Muscle layer of duodenum (tissue), 2 donors: Measurements from ENCODE around the gene GNB3.
"Not testable (repeated sequence)": the region's sequence is repeated elsewhere in the genome, so short reads cannot be mapped to it uniquely, and the experiment has no call there.

Experiments
- H3K27ac ChIP-seq: one replicate; pipeline ENCODE4 v1.7.0; 2013; ENCODE audit warnings: mild to moderate bottlenecking, low read length
- H3K27me3 ChIP-seq: one replicate; pipeline ENCODE4 v1.7.0; 2013; ENCODE audit warnings: low read depth, mild to moderate bottlenecking, control low read depth, low read length
- H3K36me3 ChIP-seq, 2 donors: one replicate each; pipeline ENCODE4 v1.7.0; 2013; ENCODE audit warnings: low read length in 2 of 2, control low read depth in 1 of 2, mild to moderate bottlenecking in 1 of 2; ENCODE audit not compliant: insufficient read depth in 2 of 2, control insufficient read depth in 1 of 2
- H3K4me1 ChIP-seq, 2 donors: one replicate each; pipeline ENCODE4 v1.7.0; 2013; ENCODE audit warnings: low read length in 2 of 2, mild to moderate bottlenecking in 2 of 2, control low read depth in 1 of 2, moderate library complexity in 1 of 2; ENCODE audit not compliant: insufficient read depth in 2 of 2, control insufficient read depth in 1 of 2
- H3K4me3 ChIP-seq, 2 donors: one replicate each; pipeline ENCODE4 v1.7.0; 2013; ENCODE audit warnings: low read length in 2 of 2, low read depth in 1 of 2, mild to moderate bottlenecking in 1 of 2
- H3K9me3 ChIP-seq, 2 donors: one replicate each; pipeline ENCODE4 v1.7.0; 2013; ENCODE audit warnings: low read length in 2 of 2, control low read depth in 1 of 2, mild to moderate bottlenecking in 1 of 2; ENCODE audit not compliant: control insufficient read depth in 1 of 2
- donor health status: healthy.

GNB3 gene

DNA sequence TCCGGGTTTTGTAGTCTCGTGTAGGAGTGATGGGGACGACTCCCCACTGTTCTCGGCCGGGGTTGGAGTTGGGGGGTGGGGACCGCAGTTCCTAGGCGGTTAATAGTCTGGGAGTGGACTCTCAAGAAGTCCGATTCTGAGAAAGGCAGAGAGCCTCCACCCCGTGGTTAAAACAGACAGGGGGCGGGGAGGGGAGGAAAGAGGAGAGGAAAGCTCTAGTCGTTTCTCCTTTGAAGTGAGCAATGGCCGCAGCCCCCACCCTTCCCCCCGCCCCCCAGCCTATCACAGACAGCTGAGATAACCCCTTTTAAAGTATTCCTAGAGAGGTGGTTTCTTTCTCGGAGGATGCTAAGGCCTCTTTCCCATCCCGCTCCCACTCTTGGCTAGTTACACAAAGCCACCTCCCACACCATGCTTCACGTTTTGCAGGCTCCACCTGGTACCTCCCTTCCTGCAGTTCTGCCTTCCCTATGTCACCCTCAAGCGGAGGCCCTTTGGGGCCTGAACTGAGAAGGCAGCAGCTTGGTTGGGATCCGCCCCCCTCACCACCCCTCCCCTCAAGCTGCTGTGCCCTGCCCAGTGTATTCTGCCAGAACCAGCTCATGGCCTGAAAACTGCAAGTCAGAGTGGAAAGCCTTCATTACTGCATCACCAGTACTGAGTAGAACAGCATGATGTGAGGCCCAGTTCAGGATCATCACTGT, 12.1 kb downstream of the GNB3 start:
- H3K9me3 ChIP-seq: no peaks in the 10 kb centered on the region
- H3K27ac ChIP-seq: peak overlapping the region; percentile 40
- H3K4me3 ChIP-seq: peak overlapping the region; percentile 89 to 91
- H3K27me3 ChIP-seq: no peaks in the 10 kb centered on the region
- H3K4me1 ChIP-seq: peaks cover 14 to 22% of the 10 kb centered on the region in 2 donors
- peaks cover 22 to 38% of the 10 kb centered on the region in 2 donors for H3K36me3 ChIP-seq

DNA sequence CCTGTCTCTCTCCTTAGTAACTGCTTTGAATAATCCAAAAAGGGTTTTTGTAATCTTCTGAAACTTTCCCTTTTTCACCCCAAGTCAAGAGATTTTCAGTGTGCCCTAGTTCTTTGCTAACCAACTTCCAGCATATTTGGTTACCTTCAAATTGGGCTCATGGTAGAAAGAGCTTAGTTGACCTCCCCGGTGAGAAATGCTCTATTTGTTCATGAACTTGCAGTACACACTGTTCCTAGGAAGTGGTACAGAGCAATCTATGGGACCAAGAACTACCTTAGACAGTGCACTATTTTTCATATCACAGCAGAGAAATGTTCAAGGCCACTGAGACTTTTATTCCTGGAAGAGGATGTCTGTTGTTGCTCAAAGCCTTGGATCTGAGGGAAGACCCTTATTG, 12.9 kb downstream of the GNB3 start:
- H3K27ac ChIP-seq: peak overlapping the region; percentile 37
- H3K36me3 ChIP-seq: peaks cover 30 to 47% of the 10 kb centered on the region in 2 donors
- H3K9me3 ChIP-seq: no peaks in the 10 kb centered on the region
- peaks cover 14 to 22% of the 10 kb centered on the region in 2 donors for H3K4me1 ChIP-seq
- H3K4me3 ChIP-seq: peak overlapping the region in 1 of 2 donors; percentile 91
- no peaks in the 10 kb centered on the region for H3K27me3 ChIP-seq

DNA sequence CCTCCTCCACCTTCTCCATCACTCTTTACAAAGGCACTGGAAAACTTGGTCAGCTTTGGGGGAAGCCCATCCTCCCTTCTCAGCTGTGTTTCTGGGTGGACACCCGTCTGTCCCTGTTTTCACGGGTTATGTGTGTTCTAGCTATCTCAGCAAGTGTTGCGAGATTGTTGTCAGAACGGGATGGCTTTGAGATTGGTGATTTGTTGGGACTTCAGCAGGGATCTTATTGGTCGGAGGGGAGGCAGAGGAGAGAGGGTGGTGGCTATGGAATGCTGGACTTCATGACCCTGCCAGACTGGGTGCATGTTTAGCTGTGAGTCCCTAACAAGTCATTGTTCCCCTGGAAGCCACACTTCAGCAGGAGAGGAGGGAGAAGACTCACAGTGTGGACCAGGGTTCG, 13.3 kb downstream of the GNB3 start:
- Histone ChIP-seq H3K27me3 (no peaks in the 10 kb centered on the region), H3K27ac (peak overlapping the region; percentile 37), H3K36me3 (peaks cover 34 to 50% of the 10 kb centered on the region in 2 donors), H3K9me3 (no peaks in the 10 kb centered on the region), H3K4me1 (peaks cover 14 to 22% of the 10 kb centered on the region in 2 donors), H3K4me3 (no peak overlapping the region)

DNA sequence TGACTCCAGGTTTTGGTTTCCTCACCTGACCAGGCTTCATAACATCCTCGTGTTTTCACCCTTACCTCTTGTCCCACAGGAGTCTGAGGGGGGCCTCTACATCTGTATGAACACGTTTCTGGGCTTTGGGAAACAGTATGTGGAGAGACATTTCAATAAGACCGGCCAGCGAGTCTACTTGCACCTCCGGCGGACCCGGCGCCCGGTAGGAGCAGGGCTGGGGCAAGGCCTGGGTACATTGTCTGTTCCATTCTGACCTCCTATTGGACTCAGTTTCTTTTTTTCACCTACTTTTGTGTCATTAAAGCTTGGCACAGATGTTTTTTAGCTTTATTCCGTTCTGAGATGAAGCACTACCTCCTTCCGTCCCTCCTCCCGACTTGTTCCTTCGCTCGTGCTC, 14.6 kb downstream of the GNB3 start:
- H3K27me3 ChIP-seq: no peaks in the 10 kb centered on the region
- H3K4me1 ChIP-seq: peaks cover 14 to 22% of the 10 kb centered on the region in 2 donors
- H3K9me3 ChIP-seq: no peaks in the 10 kb centered on the region
- no peak overlapping the region for H3K4me3 ChIP-seq
- no peak overlapping the region for H3K27ac ChIP-seq
- H3K36me3 ChIP-seq: peaks cover 40 to 56% of the 10 kb centered on the region in 2 donors

DNA sequence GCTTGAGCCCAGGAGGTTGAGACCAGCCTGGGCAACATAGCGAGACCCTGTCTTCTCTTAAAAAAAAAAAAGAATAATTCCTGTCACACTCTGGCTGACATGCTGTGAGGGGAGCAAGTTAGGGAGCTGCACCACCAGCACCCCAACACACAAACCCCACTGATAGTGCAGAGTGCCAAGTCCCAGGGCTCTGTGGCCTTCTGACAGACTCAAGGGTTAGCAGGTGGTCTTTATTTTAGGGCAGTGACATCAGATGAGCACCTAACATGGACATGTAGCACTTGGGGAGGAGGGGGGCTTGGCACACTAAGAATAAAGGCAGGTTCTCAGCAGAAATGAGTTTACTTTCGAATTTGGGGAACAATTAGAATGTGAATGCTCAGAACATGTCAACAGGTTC, 18.1 kb downstream of the GNB3 start:
- no peaks in the 10 kb centered on the region for H3K27me3 ChIP-seq
- H3K27ac ChIP-seq: no peak overlapping the region
- H3K4me1 ChIP-seq: peaks cover 0 to 4% of the 10 kb centered on the region in 2 donors
- peaks cover 73 to 84% of the 10 kb centered on the region in 2 donors for H3K36me3 ChIP-seq
- no peaks in the 10 kb centered on the region for H3K9me3 ChIP-seq
- H3K4me3 ChIP-seq: no peak overlapping the region

DNA sequence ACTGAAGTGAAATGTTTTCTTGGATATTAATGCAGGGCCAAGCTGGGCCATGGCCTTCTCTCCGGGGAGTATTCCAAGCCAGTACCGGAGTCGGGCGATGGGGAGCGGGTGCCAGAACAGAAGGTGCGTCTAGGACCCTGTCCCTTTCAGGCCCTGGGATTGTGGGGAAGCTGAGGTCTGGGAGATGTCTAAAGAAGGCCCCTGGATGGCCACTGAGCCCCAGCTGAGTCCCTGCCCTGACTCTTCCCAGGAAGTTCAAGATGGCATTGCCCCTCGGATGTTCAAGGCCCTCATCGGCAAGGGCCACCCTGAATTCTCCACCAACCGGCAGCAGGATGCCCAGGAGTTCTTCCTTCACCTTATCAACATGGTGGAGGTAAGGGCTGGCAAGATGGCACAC, 19.4 kb downstream of the GNB3 start:
- Histone ChIP-seq H3K4me1 (no peaks in the 10 kb centered on the region), H3K27ac (no peak overlapping the region), H3K4me3 (no peak overlapping the region), H3K9me3 (no peaks in the 10 kb centered on the region), H3K36me3 (peaks cover 73 to 96% of the 10 kb centered on the region in 2 donors), H3K27me3 (no peaks in the 10 kb centered on the region)

DNA sequence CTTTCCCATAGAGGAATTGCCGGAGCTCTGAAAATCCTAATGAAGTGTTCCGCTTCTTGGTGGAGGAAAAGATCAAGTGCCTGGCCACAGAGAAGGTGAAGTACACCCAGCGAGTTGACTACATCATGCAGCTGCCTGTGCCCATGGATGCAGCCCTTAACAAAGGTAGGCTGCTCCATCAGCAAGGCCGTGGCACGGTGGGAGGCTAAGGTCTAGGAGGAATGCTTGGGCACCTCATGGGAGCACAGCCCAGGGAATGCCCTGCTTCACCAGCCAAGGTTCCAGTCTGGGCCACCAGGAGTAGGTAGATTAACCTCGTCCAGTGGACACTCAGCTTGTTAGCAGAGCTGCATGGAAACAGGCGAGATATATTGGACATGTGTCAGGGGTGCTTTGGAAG, 20.2 kb downstream of the GNB3 start:
- H3K36me3 ChIP-seq: peaks cover 73 to 98% of the 10 kb centered on the region in 2 donors
- no peak overlapping the region for H3K27ac ChIP-seq
- H3K4me3 ChIP-seq: no peak overlapping the region
- no peaks in the 10 kb centered on the region for H3K4me1 ChIP-seq
- H3K27me3 ChIP-seq: no peaks in the 10 kb centered on the region
- no peaks in the 10 kb centered on the region for H3K9me3 ChIP-seq

DNA sequence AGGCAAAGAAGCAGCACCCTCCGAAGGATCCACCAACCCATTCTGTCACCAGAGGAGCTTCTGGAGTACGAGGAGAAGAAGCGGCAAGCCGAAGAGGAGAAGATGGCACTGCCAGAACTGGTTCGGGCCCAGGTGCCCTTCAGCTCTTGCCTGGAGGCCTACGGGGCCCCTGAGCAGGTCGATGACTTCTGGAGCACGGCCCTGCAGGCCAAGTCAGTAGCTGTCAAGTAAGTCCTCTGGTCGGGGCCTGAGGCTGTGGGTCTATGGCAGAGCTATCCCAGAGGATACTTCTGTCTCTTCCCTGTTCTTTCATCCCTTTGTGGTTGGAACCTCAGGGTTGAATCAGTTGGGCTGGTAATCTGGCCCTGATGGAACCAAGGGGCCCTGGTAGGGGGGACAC, 20.7 kb downstream of the GNB3 start:
- Histone ChIP-seq H3K4me3 (no peak overlapping the region), H3K36me3 (peaks cover 69 to 97% of the 10 kb centered on the region in 2 donors), H3K27me3 (no peaks in the 10 kb centered on the region), H3K27ac (no peak overlapping the region), H3K4me1 (no peaks in the 10 kb centered on the region), H3K9me3 (no peaks in the 10 kb centered on the region)

DNA sequence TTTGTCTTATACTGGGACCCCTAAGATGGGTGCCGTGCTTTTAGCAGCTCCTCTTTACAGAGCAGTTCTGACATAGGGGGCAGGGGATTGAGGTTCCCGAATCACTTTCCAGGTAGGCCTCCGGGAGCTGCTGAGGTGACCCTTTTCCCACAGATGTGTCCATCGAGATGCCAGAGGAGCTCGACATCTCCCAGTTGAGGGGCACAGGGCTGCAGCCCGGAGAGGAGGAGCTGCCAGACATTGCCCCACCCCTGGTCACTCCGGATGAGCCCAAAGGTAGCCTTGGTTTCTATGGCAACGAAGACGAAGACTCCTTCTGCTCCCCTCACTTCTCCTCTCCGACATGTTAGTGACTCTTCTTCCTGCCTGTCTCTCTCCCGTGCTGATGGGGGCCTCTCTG, 22.3 kb downstream of the GNB3 start:
- Histone ChIP-seq H3K4me1 (peaks cover 0 to 6% of the 10 kb centered on the region in 2 donors), H3K9me3 (no peaks in the 10 kb centered on the region), H3K4me3 (no peak overlapping the region), H3K36me3 (peaks cover 53 to 80% of the 10 kb centered on the region in 2 donors), H3K27ac (no peak overlapping the region), H3K27me3 (no peaks in the 10 kb centered on the region)

DNA sequence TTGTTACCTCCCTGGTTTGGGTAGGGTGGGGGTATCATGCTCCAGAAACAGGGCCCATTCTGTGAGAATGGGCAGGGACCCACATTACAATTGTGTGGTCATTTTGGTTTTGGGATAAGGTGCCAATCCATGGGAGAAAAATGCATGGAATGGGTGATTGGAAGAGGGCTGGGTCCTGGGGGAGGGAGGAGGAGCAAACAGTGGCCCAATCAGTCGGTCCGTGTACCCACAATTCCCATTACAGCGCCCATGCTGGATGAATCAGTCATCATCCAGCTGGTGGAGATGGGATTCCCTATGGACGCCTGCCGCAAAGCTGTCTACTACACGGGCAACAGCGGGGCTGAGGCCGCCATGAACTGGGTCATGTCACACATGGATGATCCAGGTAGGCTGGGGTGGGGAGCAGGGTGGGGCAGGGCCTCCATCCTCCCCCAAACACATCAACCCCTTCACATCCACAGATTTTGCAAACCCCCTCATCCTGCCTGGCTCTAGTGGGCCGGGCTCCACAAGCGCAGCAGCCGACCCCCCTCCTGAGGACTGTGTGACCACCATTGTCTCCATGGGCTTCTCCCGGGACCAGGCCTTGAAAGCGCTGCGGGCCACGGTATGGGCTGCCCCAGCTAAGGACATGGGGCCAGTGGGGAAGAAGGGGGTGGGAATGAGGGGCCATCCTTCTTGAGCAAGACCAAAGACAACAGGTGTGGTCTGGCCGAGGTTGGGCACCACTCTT, 23.0 kb downstream of the GNB3 start:
- peaks cover 46 to 73% of the 10 kb centered on the region in 2 donors for H3K36me3 ChIP-seq
- no peaks in the 10 kb centered on the region for H3K27me3 ChIP-seq
- H3K4me1 ChIP-seq: peaks cover 6 to 12% of the 10 kb centered on the region in 2 donors
- H3K9me3 ChIP-seq: no peaks in the 10 kb centered on the region
- H3K4me3 ChIP-seq: no peak overlapping the region
- no peak overlapping the region for H3K27ac ChIP-seq

DNA sequence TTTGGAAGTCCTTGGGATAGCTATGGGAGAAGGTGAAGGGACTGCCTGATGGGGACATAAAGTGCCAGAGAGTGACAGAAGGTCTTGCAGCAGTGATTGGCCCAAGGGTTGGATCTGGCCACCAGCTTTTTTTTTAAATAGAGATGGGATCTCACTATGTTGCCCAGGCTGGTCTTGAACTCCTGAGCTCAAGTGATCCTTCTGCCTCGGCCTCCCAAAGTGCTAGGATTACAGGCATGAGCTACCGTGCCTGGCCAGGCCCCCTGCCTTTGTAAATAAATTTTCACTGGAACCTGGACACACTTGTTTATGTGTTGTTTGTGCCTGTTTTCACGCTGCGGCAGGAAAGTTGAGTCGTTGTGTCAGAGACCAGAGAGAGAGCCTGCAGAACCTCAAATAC, 24.6 kb downstream of the GNB3 start:
- H3K4me3 ChIP-seq, H3K9me3 ChIP-seq, H3K27me3 ChIP-seq, H3K27ac ChIP-seq: not testable (repeated sequence)
- Histone ChIP-seq H3K4me1 (peaks cover 9 to 27% of the 10 kb centered on the region in 2 donors), H3K36me3 (peaks cover 42 to 59% of the 10 kb centered on the region in 2 donors)
